SK-N-MC (cell line): ENCODE data around the gene FUT8.
"Not testable (repeated sequence)": the region's sequence is repeated elsewhere in the genome, so short reads cannot be mapped to it uniquely, and the experiment has no call there.

ENCODE experiments used
- DNase-seq: peaks from one replicate; pipeline ENCODE4 v3.0.0-alpha.2; 2011; ENCODE audit warnings: low read depth, low spot score
- H3K27ac ChIP-seq: fragments of 200-600 bp; sonication (generic); 2 replicates; pipeline ENCODE4 v1.5.1; 2016; ENCODE audit warnings: mixed run types
- H3K36me3 ChIP-seq: fragments of 200-600 bp; sonication (generic); 2 replicates; pipeline ENCODE4 v1.6.1; 2017; ENCODE audit warnings: antibody characterized with exemption, low read length, mixed read lengths; ENCODE audit not compliant: insufficient read depth
- H3K4me3 ChIP-seq: fragments of 200-600 bp; sonication (generic); 2 replicates; pipeline ENCODE4 v1.5.1; 2016
- H3K9ac ChIP-seq: fragments of 200-600 bp; sonication (generic); 2 replicates; pipeline ENCODE4 v1.8.0; 2017; ENCODE audit warnings: mixed run types, mixed read lengths; ENCODE audit not compliant: insufficient read length
- H3K9me3 ChIP-seq: fragments of 200-600 bp; sonication (generic); 2 replicates; pipeline ENCODE4 v1.6.1; 2017; ENCODE audit warnings: low read depth, mild to moderate bottlenecking, antibody characterized with exemption, low read length, moderate library complexity, mixed read lengths
- EZH2 ChIP-seq: fragments of 200-600 bp; sonication (generic); IDR thresholded peaks from one replicate; pipeline ENCODE4 v1.6.1; 2017; ENCODE audit warnings: antibody characterized with exemption
- FOXP2 ChIP-seq: optimal IDR thresholded peaks from 2 replicates; pipeline ENCODE3; 2011; ENCODE audit warnings: mild to moderate bottlenecking, moderate library complexity; ENCODE audit not compliant: insufficient read depth; ENCODE audit errors: extremely low read length, control extremely low read depth
- POLR2AphosphoS5 ChIP-seq: IDR thresholded peaks from 2 replicates; pipeline ENCODE4 v1.6.1; 2012; ENCODE audit warnings: mild to moderate bottlenecking, low read depth, low read length, borderline replicate concordance

The FUT8 gene

GRCh38 chr14:65623759-65624158, 211.2 kb downstream of the FUT8 start:
- no peaks in the 10 kb centered on the region for H3K9me3 ChIP-seq
- H3K36me3 ChIP-seq: peaks cover 10% of the 10 kb centered on the region
- TF ChIP-seq POLR2AphosphoS5 (no peak), EZH2 (no peak), FOXP2 (no peak)
- no peak overlapping the region for H3K27ac ChIP-seq
- no peak for DNase-seq
- no peak overlapping the region for H3K9ac ChIP-seq
- no peak overlapping the region for H3K4me3 ChIP-seq

GRCh38 chr14:65627315-65627714, 214.8 kb downstream of the FUT8 start:
- no peak overlapping the region for H3K9ac ChIP-seq
- TF ChIP-seq FOXP2 (no peak), POLR2AphosphoS5 (no peak), EZH2 (no peak)
- peaks cover 33% of the 10 kb centered on the region for H3K36me3 ChIP-seq
- H3K9me3 ChIP-seq: no peaks in the 10 kb centered on the region
- H3K4me3 ChIP-seq: no peak overlapping the region
- no peak for DNase-seq
- no peak overlapping the region for H3K27ac ChIP-seq

GRCh38 chr14:65628664-65629063, 216.1 kb downstream of the FUT8 start:
- no peak for DNase-seq

GRCh38 chr14:65631040-65631439, 218.5 kb downstream of the FUT8 start:
- peak; percentile 47 for DNase-seq
- H3K36me3 ChIP-seq: peaks cover 35% of the 10 kb centered on the region
- H3K9me3 ChIP-seq: no peaks in the 10 kb centered on the region

More at GRCh38 chr14:65628664-65629063, 216.1 kb downstream of the FUT8 start:
- no peak for TF ChIP-seq POLR2AphosphoS5
- TF ChIP-seq EZH2: no peak
- no peak overlapping the region for H3K27ac ChIP-seq
- H3K9me3 ChIP-seq: no peaks in the 10 kb centered on the region
- H3K9ac ChIP-seq: no peak overlapping the region
- H3K4me3 ChIP-seq: no peak overlapping the region
- H3K36me3 ChIP-seq: peaks cover 35% of the 10 kb centered on the region

GRCh38 chr14:65632487-65632886, 220.0 kb downstream of the FUT8 start:
- no peak for DNase-seq
- Histone ChIP-seq H3K9ac (no peak overlapping the region), H3K36me3 (peaks cover 33% of the 10 kb centered on the region), H3K9me3 (no peaks in the 10 kb centered on the region), H3K27ac (no peak overlapping the region), H3K4me3 (no peak overlapping the region)
- TF ChIP-seq EZH2: no peak
- TF ChIP-seq FOXP2: no peak
- no peak for TF ChIP-seq POLR2AphosphoS5

More at GRCh38 chr14:65631040-65631439, 218.5 kb downstream of the FUT8 start:
- no peak overlapping the region for H3K9ac ChIP-seq
- no peak overlapping the region for H3K4me3 ChIP-seq
- TF ChIP-seq FOXP2 (no peak), EZH2 (no peak), POLR2AphosphoS5 (no peak)
- 0 out of 2 replicates have a peak overlapping the region, but pooled peaks have one; percentile 29 for H3K27ac ChIP-seq

GRCh38 chr14:65633666-65634065, 221.1 kb downstream of the FUT8 start:
- not testable (repeated sequence) for H3K9me3 ChIP-seq, H3K27ac ChIP-seq, H3K9ac ChIP-seq, H3K4me3 ChIP-seq, DNase-seq
- peaks cover 38% of the 10 kb centered on the region for H3K36me3 ChIP-seq

GRCh38 chr14:65637780-65638179, 225.2 kb downstream of the FUT8 start:
- Histone ChIP-seq H3K4me3 (no peak overlapping the region), H3K36me3 (peaks cover 25% of the 10 kb centered on the region), H3K9ac (no peak overlapping the region), H3K27ac (no peak overlapping the region), H3K9me3 (no peaks in the 10 kb centered on the region)
- DNase-seq: no peak
- TF ChIP-seq EZH2 (no peak), POLR2AphosphoS5 (no peak), FOXP2 (no peak)

GRCh38 chr14:65639216-65639615, 226.7 kb downstream of the FUT8 start:
- H3K9me3 ChIP-seq: no peaks in the 10 kb centered on the region
- H3K4me3 ChIP-seq: no peak overlapping the region
- H3K9ac ChIP-seq: no peak overlapping the region
- peak overlapping the region; percentile 59; the same call in 1 of the 2 replicates for H3K27ac ChIP-seq
- peak; percentile 5 for DNase-seq
- TF ChIP-seq EZH2: no peak
- TF ChIP-seq FOXP2: no peak
- no peak; the same call in 1 of the 2 replicates for TF ChIP-seq POLR2AphosphoS5
- peaks cover 29% of the 10 kb centered on the region for H3K36me3 ChIP-seq

GRCh38 chr14:65650826-65651225, 238.3 kb downstream of the FUT8 start:
- no peaks in the 10 kb centered on the region for H3K9me3 ChIP-seq

GRCh38 chr14:65656554-65656953, 244.0 kb downstream of the FUT8 start:
- no peak for DNase-seq
- H3K9me3 ChIP-seq: no peaks in the 10 kb centered on the region
- no peak overlapping the region for H3K9ac ChIP-seq
- no peak overlapping the region for H3K4me3 ChIP-seq
- TF ChIP-seq FOXP2: no peak
- no peak for TF ChIP-seq POLR2AphosphoS5
- TF ChIP-seq EZH2: no peak
- no peak overlapping the region for H3K27ac ChIP-seq
- H3K36me3 ChIP-seq: peaks cover 18% of the 10 kb centered on the region

More at GRCh38 chr14:65650826-65651225, 238.3 kb downstream of the FUT8 start:
- Histone ChIP-seq H3K4me3 (no peak overlapping the region), H3K27ac (no peak overlapping the region), H3K36me3 (peaks cover 42% of the 10 kb centered on the region), H3K9ac (no peak overlapping the region)
- DNase-seq: no peak
- no peak for TF ChIP-seq EZH2
- TF ChIP-seq POLR2AphosphoS5: no peak
- TF ChIP-seq FOXP2: no peak
